HCT116 (cell line): ENCODE results near the gene OTOGL. TPM values are rescaled to one million over a fixed set of nuclear protein-coding genes. Genes with fewer than 3 reads are reported as not detected.

Source experiments
- ATAC-seq: fragments of 200-7000 bp; cut with Tn5 transposase; 2 replicates; pipeline ENCODE4 v1.9.1; 2020; ENCODE audit warnings: mild to moderate bottlenecking, moderate library complexity
- Bru-seq: library from RNA; stranded (reverse); fragments of 400-500 nt; gene quantifications from one replicate; lab custom pipeline; 2021; lab: Mats Ljungman, UMichigan
- BruChase-seq, 2 experiments: library from RNA; stranded (reverse); fragments of 400-500 nt; gene quantifications; one replicate each; lab custom pipeline; 2021; lab: Mats Ljungman, UMichigan
- BruUV-seq: library from RNA; stranded (reverse); fragments of 400-500 nt; replicated peaks from 2 replicates; lab custom pipeline; 2021; lab: Mats Ljungman, UMichigan
- CTCF ChIA-PET: fragments of 300-600 bp; sonication (Branson Sonifier 250); formaldehyde crosslinking; loops from one replicate; lab custom pipeline; 2021; ENCODE audit warnings: antibody characterized with exemption; lab: Charles Lee
- POLR2A ChIA-PET: fragments of 300-600, 350-600 bp; sonication (Branson Sonifier 250); formaldehyde crosslinking; loops from one replicate; lab custom pipeline; 2021; ENCODE audit warnings: antibody characterized with exemption; lab: Charles Lee
- RAD21 ChIA-PET, 2 experiments: fragments of 300-600 bp; sonication (Branson Sonifier 250); formaldehyde crosslinking; loops; one replicate each; lab custom pipeline; 2023; ENCODE audit warnings: low total read pairs in 2 of 2; ENCODE audit not compliant: uncharacterized antibody in 2 of 2, unreplicated experiment in 2 of 2, low non-redundant PET in 1 of 2; lab: Charles Lee
- DNase-seq: peaks from one replicate; pipeline ENCODE4 v3.0.0-alpha.2; 2010; ENCODE audit warnings: low read depth, low spot score
- H2AFZ ChIP-seq: fragments of 200-600 bp; shearing (Covaris generic), sonication (generic); 2 replicates; pipeline ENCODE4 v1.6.1; 2017; ENCODE audit warnings: low read depth, mixed run types, mixed read lengths, antibody characterized with exemption, low read length; ENCODE audit not compliant: poor library complexity, severe bottlenecking
- H3K27ac ChIP-seq: 2 replicates; pipeline ENCODE4 v1.5.1; 2012; ENCODE audit warnings: low read depth, low read length
- H3K27me3 ChIP-seq: fragments of 200-600 bp; sonication (generic); 2 replicates; pipeline ENCODE4 v1.6.1; 2016; ENCODE audit warnings: mixed run types, low read length, mixed read lengths; ENCODE audit not compliant: insufficient read depth
- H3K36me3 ChIP-seq, 2 experiments: fragments of 200-500 bp in 1 of 2; fragments of 200-600 bp in 1 of 2; sonication (Bioruptor generic) in 1 of 2; sonication (generic) in 1 of 2; 2 replicates each; pipeline versions ENCODE4 v1.5.1 to v1.6.1; 2014 to 2016; ENCODE audit warnings: low read length in 2 of 2, inconsistent platforms in 1 of 2, mixed read lengths in 1 of 2, mixed run types in 1 of 2; ENCODE audit not compliant: insufficient read depth in 2 of 2, control insufficient read depth in 1 of 2
- H3K4me1 ChIP-seq, 2 experiments: fragments of 200-600 bp in 1 of 2; sonication (generic) in 1 of 2; 2 replicates each; pipeline versions ENCODE4 v1.5.1 to v1.6.1; 2012 to 2017; ENCODE audit warnings: low read length in 2 of 2, inconsistent platforms in 1 of 2, mild to moderate bottlenecking in 1 of 2, mixed read lengths in 1 of 2, mixed run types in 1 of 2, moderate library complexity in 1 of 2; ENCODE audit not compliant: insufficient read depth in 2 of 2, control insufficient read depth in 1 of 2
- H3K4me2 ChIP-seq: fragments of 200-600 bp; sonication (generic); 2 replicates; pipeline ENCODE4 v1.6.1; 2017; ENCODE audit warnings: mixed run types, low read length, mixed read lengths
- H3K4me3 ChIP-seq, 2 experiments: fragments of 200-600 bp in 1 of 2; sonication (generic) in 1 of 2; replicated peaks in 1 of 2; 2 replicates each; pipeline ENCODE4 v1.5.1; 2011 to 2016; ENCODE audit warnings: low read length in 2 of 2, control low read depth in 1 of 2, low read depth in 1 of 2, mild to moderate bottlenecking in 1 of 2, mixed read lengths in 1 of 2, mixed run types in 1 of 2
- H3K79me2 ChIP-seq: fragments of 200-600 bp; sonication (generic); 2 replicates; pipeline ENCODE4 v1.6.1; 2017; ENCODE audit warnings: mild to moderate bottlenecking, mixed run types, low read length, moderate library complexity, mixed read lengths; ENCODE audit not compliant: insufficient read depth
- H3K9ac ChIP-seq: fragments of 200-600 bp; sonication (generic); 2 replicates; pipeline ENCODE4 v1.6.1; 2016; ENCODE audit warnings: low read length, mixed read lengths
- H3K9me2 ChIP-seq: fragments of 200-600 bp; sonication (generic), shearing (Covaris generic); 2 replicates; pipeline ENCODE4 v1.6.1; 2017; ENCODE audit warnings: mixed run types, mild to moderate bottlenecking, moderate library complexity; ENCODE audit not compliant: insufficient read depth
- H3K9me3 ChIP-seq, 2 experiments: fragments of 200-500 bp in 1 of 2; fragments of 200-600 bp in 1 of 2; sonication (Bioruptor generic) in 1 of 2; sonication (generic) in 1 of 2; 2 replicates each; pipeline ENCODE4 v1.6.1; 2014 to 2017; ENCODE audit warnings: low read length in 2 of 2, mixed read lengths in 2 of 2, inconsistent platforms in 1 of 2, low read depth in 1 of 2, mild to moderate bottlenecking in 1 of 2, mixed run types in 1 of 2, moderate library complexity in 1 of 2; ENCODE audit not compliant: control insufficient read depth in 1 of 2, insufficient read depth in 1 of 2
- H4K20me1 ChIP-seq: fragments of 200-600 bp; sonication (generic), shearing (Covaris generic); 2 replicates; pipeline ENCODE4 v1.6.1; 2017; ENCODE audit warnings: mixed run types, mild to moderate bottlenecking, moderate library complexity; ENCODE audit not compliant: insufficient read depth
- ATF3 ChIP-seq: IDR thresholded peaks from 2 replicates; pipeline ENCODE4 v1.6.1; 2012
- CEBPB ChIP-seq: IDR thresholded peaks from 2 replicates; pipeline ENCODE4 v1.6.1; 2012; ENCODE audit warnings: low read depth
- EZH2phosphoT487 ChIP-seq: fragments of 200-600 bp; IDR thresholded peaks from 2 replicates; pipeline ENCODE4 v1.6.1; 2018; ENCODE audit warnings: antibody characterized with exemption, borderline replicate concordance
- FOSL1 ChIP-seq: IDR thresholded peaks from 2 replicates; pipeline ENCODE4 v1.6.1; 2012; ENCODE audit warnings: low read depth
- POLR2A ChIP-seq: IDR thresholded peaks from 2 replicates; pipeline ENCODE4 v1.7.0; 2011; ENCODE audit warnings: borderline replicate concordance; ENCODE audit not compliant: insufficient read depth, insufficient read length; ENCODE audit errors: extremely low read depth
- POLR2AphosphoS5 ChIP-seq: IDR thresholded peaks from 2 replicates; pipeline ENCODE4 v1.6.1; 2011; ENCODE audit warnings: mild to moderate bottlenecking, low read depth, low read length, moderate library complexity
- SRF ChIP-seq: IDR thresholded peaks from 2 replicates; pipeline ENCODE4 v1.6.1; 2012; ENCODE audit warnings: low read depth
- intact Hi-C: fragments of 100-400 bp; cut with micrococcal nuclease; formaldehyde crosslinking; loops from 2 replicates; pipeline ENCODE4 v1.10.0; 2022
- long read RNA-seq: library from polyadenylated mRNA; unstranded; transcript quantifications from one replicate; pipeline ENCODE4 v2.0.0, GENCODE V29; 2021; ENCODE audit not compliant: unreplicated experiment
- polyA plus RNA-seq: library from polyadenylated mRNA; unstranded; fragments of >200 nt; gene quantifications from 2 replicates; pipeline ENCODE4 v1.2.1, GENCODE V29; 2012; ENCODE audit warnings: missing spikeins
- total RNA-seq: library from RNA; stranded (reverse); gene quantifications from one replicate; pipeline ENCODE4 v1.2.1, GENCODE V29; 2021; ENCODE audit not compliant: unreplicated experiment

OTOGL gene
- total RNA-seq (not detected), Bru-seq, nascent RNA (percentile 3 among the genes with signal in this experiment), BruChase-seq, experiment 1, labeled RNA remaining after a 6-hour chase (percentile 4 among the genes with signal in this experiment), BruChase-seq, experiment 2, labeled RNA remaining after a 2-hour chase (percentile 6 among the genes with signal in this experiment)
- not detected in 2 replicates for polyA plus RNA-seq
- long read RNA-seq, result 0 reads

GRCh38 chr12:80099259-80099658 is at the start of gene OTOGL:
OTOGL (plus strand) TSS chr12:80099537; CDS start chr12:80209432, 109,895 bp downstream.
- TF ChIP-seq POLR2AphosphoS5, result no peak
- TF ChIP-seq SRF, result no peak
- TF ChIP-seq POLR2A, result no peak
- no peak for TF ChIP-seq EZH2phosphoT487
- no peak for TF ChIP-seq CEBPB
- TF ChIP-seq, all 23 proteins: peak for 0
- H2AFZ ChIP-seq, result peak within 1 kb of the TSS; percentile 40

DNA sequence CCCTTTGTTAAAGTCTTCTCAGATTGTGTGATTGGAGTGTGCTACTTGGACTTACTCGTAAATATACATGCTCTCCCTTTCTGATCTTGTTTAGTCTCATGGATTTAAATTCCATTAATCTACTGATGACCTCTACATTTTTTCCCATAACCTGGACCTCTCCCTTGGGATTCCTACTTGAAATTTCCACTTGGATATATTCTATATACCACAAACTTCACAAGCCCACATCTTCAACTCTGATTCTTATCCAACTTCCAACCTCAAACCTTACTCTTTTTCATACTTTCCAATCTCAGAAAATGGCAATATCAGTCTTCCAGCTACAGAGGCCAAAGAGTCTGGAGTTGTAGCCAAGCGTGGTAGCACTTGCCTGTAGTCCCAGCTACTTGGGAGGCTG is 49.1 kb upstream of the OTOGL start:
- BruUV-seq, result no TSS peak
- RAD21 ChIA-PET, result no interaction called here
- no peak for ATAC-seq
- no peak overlapping the region for H3K27ac ChIP-seq
- no peaks in the 10 kb centered on the region for H3K27me3 ChIP-seq
- intact Hi-C loops, result no loop called here
- H2AFZ ChIP-seq, result no peak overlapping the region
- H4K20me1 ChIP-seq, result no peaks in the 10 kb centered on the region
- DNase-seq, result no peak
- peaks cover 0 to 6% of the 10 kb centered on the region in 2 experiments; a peak in 2 of 4 replicates for H3K4me1 ChIP-seq
- no peaks in the 10 kb centered on the region for H3K79me2 ChIP-seq
- H3K4me2 ChIP-seq, result no peak overlapping the region
- H3K36me3 ChIP-seq, result no peaks in the 10 kb centered on the region
- POLR2A ChIA-PET, result no interaction called here
- no peak overlapping the region for H3K4me3 ChIP-seq
- H3K9me2 ChIP-seq, result no peaks in the 10 kb centered on the region
- CTCF ChIA-PET, result no interaction called here
- H3K9me3 ChIP-seq, result no peaks in the 10 kb centered on the region
- TF ChIP-seq ATF3 (no peak), FOSL1 (no peak)
- H3K9ac ChIP-seq, result no peak overlapping the region

More at GRCh38 chr12:80099259-80099658, at the start of gene OTOGL:
- Histone ChIP-seq H3K79me2 (no peaks in the 10 kb centered on the region), H3K27me3 (no peaks in the 10 kb centered on the region), H3K9ac (no peak within 1 kb of the TSS), H3K4me3 (no peak within 1 kb of the TSS), H3K36me3 (no peaks in the 10 kb centered on the region), H3K9me3 (no peaks in the 10 kb centered on the region), H4K20me1 (no peaks in the 10 kb centered on the region), H3K27ac (no peak within 1 kb of the TSS), H3K4me1 (no peaks in the 10 kb centered on the region), H3K9me2 (no peaks in the 10 kb centered on the region), H3K4me2 (no peak within 1 kb of the TSS)
- POLR2A ChIA-PET, result no interaction called here
- no TSS peak for BruUV-seq
- DNase-seq, result no peak
- CTCF ChIA-PET, result no interaction called here
- intact Hi-C loops, result no loop called here
- RAD21 ChIA-PET, result no interaction called here
- ATAC-seq, result no peak
